ENCODE measurements around the gene FLT3LG. TPM values are rescaled to one million over a fixed set of nuclear protein-coding genes. Genes with fewer than 3 reads are reported as not detected.

Gene FLT3LG
- total and polyA plus RNA-seq, 9 of the 15 experiments (the other 6 are each of a cell fraction or from before 2014, with no cell fraction given): 0.31 to 6.4 (median 1.1) TPM

DNA sequence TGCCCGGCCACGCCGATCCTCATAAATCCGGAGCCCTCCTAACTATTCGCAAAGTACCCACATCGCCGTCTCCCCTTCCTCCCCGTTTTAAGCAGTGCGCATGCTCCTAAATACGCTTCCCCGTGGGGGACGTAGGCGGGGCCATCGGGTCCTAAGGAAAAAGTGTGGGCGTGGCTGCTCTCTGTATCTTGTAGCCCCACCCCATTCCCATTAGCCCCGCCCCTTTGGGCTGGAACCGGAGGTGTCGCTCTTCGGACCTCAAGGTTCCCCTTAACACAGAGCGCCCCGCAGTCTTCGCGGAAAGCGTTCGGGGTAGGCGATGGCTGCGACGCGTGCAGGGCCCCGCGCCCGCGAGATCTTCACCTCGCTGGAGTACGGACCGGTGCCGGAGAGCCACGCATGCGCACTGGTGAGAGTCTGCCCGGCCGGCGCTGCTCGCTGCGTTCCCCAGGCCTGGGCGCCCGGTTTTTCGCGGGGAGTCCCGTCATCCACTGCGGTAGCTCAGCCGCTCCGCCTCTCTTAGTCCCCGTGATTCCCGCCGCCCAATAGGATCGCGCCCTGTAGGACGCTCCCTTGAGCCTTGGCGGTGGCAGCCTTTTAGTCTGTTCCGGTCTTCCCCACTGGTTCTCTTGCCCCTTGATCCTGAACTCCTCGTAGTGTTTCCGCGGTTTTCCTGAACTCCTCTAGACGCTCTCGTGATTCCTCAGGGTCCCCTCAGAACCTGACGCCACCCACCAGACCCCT is 20.8 kb upstream of the FLT3LG start, which contains the start of gene ALDH16A1 (continued):
- peak; percentile 92 for TF ChIP-seq SP1 (CRISPR knock-in tag; IDR thresholded peaks at IDR 0.05)
- TF ChIP-seq SMARCA4 (IDR thresholded peaks at IDR 0.05): no peak
- TF ChIP-seq SMAD3 (CRISPR knock-in tag; conservative IDR thresholded peaks at IDR 0.05): no peak
- TF ChIP-seq RBM14 (IDR thresholded peaks at IDR 0.05; ENCODE audit: borderline replicate concordance, insufficient read depth, low read depth, low read length): no peak
- TF ChIP-seq, protein P1, sequence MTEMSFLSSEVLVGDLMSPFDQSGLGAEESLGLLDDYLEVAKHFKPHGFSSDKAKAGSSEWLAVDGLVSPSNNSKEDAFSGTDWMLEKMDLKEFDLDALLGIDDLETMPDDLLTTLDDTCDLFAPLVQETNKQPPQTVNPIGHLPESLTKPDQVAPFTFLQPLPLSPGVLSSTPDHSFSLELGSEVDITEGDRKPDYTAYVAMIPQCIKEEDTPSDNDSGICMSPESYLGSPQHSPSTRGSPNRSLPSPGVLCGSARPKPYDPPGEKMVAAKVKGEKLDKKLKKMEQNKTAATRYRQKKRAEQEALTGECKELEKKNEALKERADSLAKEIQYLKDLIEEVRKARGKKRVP (CRISPR knock-in tag; IDR thresholded peaks at IDR 0.05): no peak
- TF ChIP-seq HDAC3 (IDR thresholded peaks at IDR 0.05; ENCODE audit: borderline replicate concordance, partially characterized antibody): no peak
- no peak for TF ChIP-seq XRCC5 (IDR thresholded peaks at IDR 0.05; ENCODE audit: low read depth, low read length)
- no peak for TF ChIP-seq SMARCA5 (IDR thresholded peaks at IDR 0.05)
- TF ChIP-seq, protein P2, sequence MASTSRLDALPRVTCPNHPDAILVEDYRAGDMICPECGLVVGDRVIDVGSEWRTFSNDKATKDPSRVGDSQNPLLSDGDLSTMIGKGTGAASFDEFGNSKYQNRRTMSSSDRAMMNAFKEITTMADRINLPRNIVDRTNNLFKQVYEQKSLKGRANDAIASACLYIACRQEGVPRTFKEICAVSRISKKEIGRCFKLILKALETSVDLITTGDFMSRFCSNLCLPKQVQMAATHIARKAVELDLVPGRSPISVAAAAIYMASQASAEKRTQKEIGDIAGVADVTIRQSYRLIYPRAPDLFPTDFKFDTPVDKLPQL (IDR thresholded peaks at IDR 0.05; ENCODE audit: extremely low read depth, insufficient read length): no peak
- 0 out of 2 replicates have a peak, but pooled peaks have one; percentile 39 for TF ChIP-seq ZEB2 (IDR thresholded peaks at IDR 0.05)
- TF ChIP-seq, protein P3, sequence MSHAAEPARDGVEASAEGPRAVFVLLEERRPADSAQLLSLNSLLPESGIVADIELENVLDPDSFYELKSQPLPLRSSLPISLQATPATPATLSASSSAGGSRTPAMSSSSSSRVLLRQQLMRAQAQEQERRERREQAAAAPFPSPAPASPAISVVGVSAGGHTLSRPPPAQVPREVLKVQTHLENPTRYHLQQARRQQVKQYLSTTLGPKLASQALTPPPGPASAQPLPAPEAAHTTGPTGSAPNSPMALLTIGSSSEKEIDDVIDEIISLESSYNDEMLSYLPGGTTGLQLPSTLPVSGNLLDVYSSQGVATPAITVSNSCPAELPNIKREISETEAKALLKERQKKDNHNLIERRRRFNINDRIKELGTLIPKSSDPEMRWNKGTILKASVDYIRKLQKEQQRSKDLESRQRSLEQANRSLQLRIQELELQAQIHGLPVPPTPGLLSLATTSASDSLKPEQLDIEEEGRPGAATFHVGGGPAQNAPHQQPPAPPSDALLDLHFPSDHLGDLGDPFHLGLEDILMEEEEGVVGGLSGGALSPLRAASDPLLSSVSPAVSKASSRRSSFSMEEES (CRISPR knock-in tag; IDR thresholded peaks at IDR 0.05): no peak
- TF ChIP-seq BRCA1 (IDR thresholded peaks at IDR 0.05): no peak
- no peak for TF ChIP-seq BRCA1 (CRISPR knock-in tag; IDR thresholded peaks at IDR 0.05)
- TF ChIP-seq WHSC1 (IDR thresholded peaks at IDR 0.05; ENCODE audit: low read length): no peak
- TF ChIP-seq, protein P4, sequence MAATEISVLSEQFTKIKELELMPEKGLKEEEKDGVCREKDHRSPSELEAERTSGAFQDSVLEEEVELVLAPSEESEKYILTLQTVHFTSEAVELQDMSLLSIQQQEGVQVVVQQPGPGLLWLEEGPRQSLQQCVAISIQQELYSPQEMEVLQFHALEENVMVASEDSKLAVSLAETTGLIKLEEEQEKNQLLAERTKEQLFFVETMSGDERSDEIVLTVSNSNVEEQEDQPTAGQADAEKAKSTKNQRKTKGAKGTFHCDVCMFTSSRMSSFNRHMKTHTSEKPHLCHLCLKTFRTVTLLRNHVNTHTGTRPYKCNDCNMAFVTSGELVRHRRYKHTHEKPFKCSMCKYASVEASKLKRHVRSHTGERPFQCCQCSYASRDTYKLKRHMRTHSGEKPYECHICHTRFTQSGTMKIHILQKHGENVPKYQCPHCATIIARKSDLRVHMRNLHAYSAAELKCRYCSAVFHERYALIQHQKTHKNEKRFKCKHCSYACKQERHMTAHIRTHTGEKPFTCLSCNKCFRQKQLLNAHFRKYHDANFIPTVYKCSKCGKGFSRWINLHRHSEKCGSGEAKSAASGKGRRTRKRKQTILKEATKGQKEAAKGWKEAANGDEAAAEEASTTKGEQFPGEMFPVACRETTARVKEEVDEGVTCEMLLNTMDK (IDR thresholded peaks at IDR 0.05; ENCODE audit: borderline replicate concordance, insufficient read depth, low read depth, low read length, poor library complexity, severe bottlenecking): no peak
- TF ChIP-seq, protein P5, sequence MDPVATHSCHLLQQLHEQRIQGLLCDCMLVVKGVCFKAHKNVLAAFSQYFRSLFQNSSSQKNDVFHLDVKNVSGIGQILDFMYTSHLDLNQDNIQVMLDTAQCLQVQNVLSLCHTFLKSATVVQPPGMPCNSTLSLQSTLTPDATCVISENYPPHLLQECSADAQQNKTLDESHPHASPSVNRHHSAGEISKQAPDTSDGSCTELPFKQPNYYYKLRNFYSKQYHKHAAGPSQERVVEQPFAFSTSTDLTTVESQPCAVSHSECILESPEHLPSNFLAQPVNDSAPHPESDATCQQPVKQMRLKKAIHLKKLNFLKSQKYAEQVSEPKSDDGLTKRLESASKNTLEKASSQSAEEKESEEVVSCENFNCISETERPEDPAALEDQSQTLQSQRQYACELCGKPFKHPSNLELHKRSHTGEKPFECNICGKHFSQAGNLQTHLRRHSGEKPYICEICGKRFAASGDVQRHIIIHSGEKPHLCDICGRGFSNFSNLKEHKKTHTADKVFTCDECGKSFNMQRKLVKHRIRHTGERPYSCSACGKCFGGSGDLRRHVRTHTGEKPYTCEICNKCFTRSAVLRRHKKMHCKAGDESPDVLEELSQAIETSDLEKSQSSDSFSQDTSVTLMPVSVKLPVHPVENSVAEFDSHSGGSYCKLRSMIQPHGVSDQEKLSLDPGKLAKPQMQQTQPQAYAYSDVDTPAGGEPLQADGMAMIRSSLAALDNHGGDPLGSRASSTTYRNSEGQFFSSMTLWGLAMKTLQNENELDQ (CRISPR knock-in tag; IDR thresholded peaks at IDR 0.05; ENCODE audit: borderline replicate concordance): no peak
- no peak for TF ChIP-seq DDX20 (tag; IDR thresholded peaks at IDR 0.05; ENCODE audit: low read depth)
- TF ChIP-seq, protein P6, sequence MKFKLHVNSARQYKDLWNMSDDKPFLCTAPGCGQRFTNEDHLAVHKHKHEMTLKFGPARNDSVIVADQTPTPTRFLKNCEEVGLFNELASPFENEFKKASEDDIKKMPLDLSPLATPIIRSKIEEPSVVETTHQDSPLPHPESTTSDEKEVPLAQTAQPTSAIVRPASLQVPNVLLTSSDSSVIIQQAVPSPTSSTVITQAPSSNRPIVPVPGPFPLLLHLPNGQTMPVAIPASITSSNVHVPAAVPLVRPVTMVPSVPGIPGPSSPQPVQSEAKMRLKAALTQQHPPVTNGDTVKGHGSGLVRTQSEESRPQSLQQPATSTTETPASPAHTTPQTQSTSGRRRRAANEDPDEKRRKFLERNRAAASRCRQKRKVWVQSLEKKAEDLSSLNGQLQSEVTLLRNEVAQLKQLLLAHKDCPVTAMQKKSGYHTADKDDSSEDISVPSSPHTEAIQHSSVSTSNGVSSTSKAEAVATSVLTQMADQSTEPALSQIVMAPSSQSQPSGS (CRISPR knock-in tag; IDR thresholded peaks at IDR 0.05): no peak
